MM.1S (cell line): ENCODE data around the gene ZNF561.
"Not testable (repeated sequence)": the region's sequence is repeated elsewhere in the genome, so short reads cannot be mapped to it uniquely, and the experiment has no call there.

ENCODE experiments used
- DNase-seq: peaks from one replicate; pipeline ENCODE4 v3.0.0-alpha.2; 2015
- H2AFZ ChIP-seq: fragments of 300-600 bp; sonication (generic); 2 replicates; pipeline ENCODE4 v1.6.0; 2016; ENCODE audit warnings: antibody characterized with exemption, low read length
- H3F3A ChIP-seq: fragments of 300-600 bp; sonication (generic); 2 replicates; pipeline ENCODE4 v1.6.1; 2016; ENCODE audit warnings: mild to moderate bottlenecking, antibody characterized with exemption, low read length, moderate library complexity, mixed read lengths; ENCODE audit not compliant: insufficient read depth
- H3K27ac ChIP-seq: fragments of 300-600 bp; sonication (generic); 2 replicates; pipeline ENCODE4 v1.5.1; 2016; ENCODE audit warnings: mild to moderate bottlenecking, low read length
- H3K27me3 ChIP-seq: fragments of 300-600 bp; sonication (generic); replicated peaks from 2 replicates; pipeline ENCODE4 v1.6.0; 2016; ENCODE audit warnings: low read length; ENCODE audit not compliant: insufficient read depth
- H3K36me3 ChIP-seq: fragments of 300-600 bp; sonication (generic); replicated peaks from 2 replicates; pipeline ENCODE4 v1.6.1; 2016; ENCODE audit warnings: mild to moderate bottlenecking, low read length, mixed read lengths; ENCODE audit not compliant: insufficient read depth
- H3K4me1 ChIP-seq: fragments of 300-600 bp; sonication (generic); 2 replicates; pipeline ENCODE4 v1.6.1; 2016; ENCODE audit warnings: low read length, mixed read lengths
- H3K4me2 ChIP-seq: fragments of 300-600 bp; sonication (generic); 2 replicates; pipeline ENCODE4 v1.6.0; 2016; ENCODE audit warnings: low read depth, low read length
- H3K4me3 ChIP-seq: fragments of 300-600 bp; sonication (generic); 2 replicates; pipeline ENCODE4 v1.5.1; 2016; ENCODE audit warnings: low read length, mixed read lengths
- H3K79me2 ChIP-seq: fragments of 300-600 bp; sonication (generic); 2 replicates; pipeline ENCODE4 v1.6.1; 2016; ENCODE audit warnings: mixed run types, low read length, mixed read lengths
- H3K9ac ChIP-seq: fragments of 300-600 bp; sonication (generic); 2 replicates; pipeline ENCODE4 v1.6.1; 2016; ENCODE audit warnings: low read length, mixed read lengths
- H3K9me2 ChIP-seq: fragments of 300-600 bp; sonication (generic); replicated peaks from 2 replicates; pipeline ENCODE4 v1.6.1; 2016; ENCODE audit warnings: mild to moderate bottlenecking, low read length, mixed read lengths; ENCODE audit not compliant: insufficient read depth
- H3K9me3 ChIP-seq: fragments of 300-600 bp; sonication (generic); replicated peaks from 2 replicates; pipeline ENCODE4 v1.6.1; 2016; ENCODE audit warnings: mild to moderate bottlenecking, low read length, mixed read lengths; ENCODE audit not compliant: insufficient read depth
- H4K20me1 ChIP-seq: fragments of 300-600 bp; sonication (generic); 2 replicates; pipeline ENCODE4 v1.6.1; 2016; ENCODE audit warnings: mild to moderate bottlenecking, low read length, moderate library complexity, mixed read lengths; ENCODE audit not compliant: insufficient read depth
- EZH2 ChIP-seq: fragments of 300-600 bp; sonication (generic); optimal IDR thresholded peaks from 2 replicates; pipeline ENCODE3; 2017; ENCODE audit warnings: low read depth, mild to moderate bottlenecking, antibody characterized with exemption, low read length, mixed read lengths
- EZH2phosphoT487 ChIP-seq: fragments of 300-600 bp; sonication (generic); IDR thresholded peaks from 2 replicates; pipeline ENCODE4 v1.6.1; 2018; ENCODE audit warnings: antibody characterized with exemption, low read length
- TF ChIP-seq, protein P1 (sequence below): fragments of 300-600 bp; sonication (generic); IDR thresholded peaks from 2 replicates; pipeline ENCODE4 v1.5.1; 2016; ENCODE audit warnings: antibody characterized with exemption, low read length, mixed read lengths

Gene ZNF561

DNA sequence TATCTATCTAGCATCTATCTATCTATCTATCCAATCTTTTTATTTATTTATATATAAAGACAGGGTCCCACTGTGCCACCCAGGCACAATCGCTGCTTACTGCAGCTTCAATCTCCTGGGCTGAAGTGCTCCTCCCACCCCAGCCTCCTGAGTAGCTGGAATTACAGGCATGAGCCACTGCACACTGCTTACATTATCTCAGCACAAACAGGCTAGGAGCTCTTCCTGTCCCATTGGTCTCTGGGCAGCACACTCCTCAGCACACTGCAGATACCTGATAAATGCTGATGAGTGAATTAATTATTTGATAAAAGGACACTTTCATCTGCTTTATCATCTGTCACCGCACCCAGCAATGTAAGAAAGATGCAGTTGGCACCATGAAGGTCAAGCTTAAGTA is 37.7 kb upstream of the ZNF561 start:
- Histone ChIP-seq H3K9me2 (no peaks in the 10 kb centered on the region), H3K9ac (no peak overlapping the region), H3K27me3 (no peaks in the 10 kb centered on the region), H3K4me1 (no peaks in the 10 kb centered on the region), H3K9me3 (no peaks in the 10 kb centered on the region), H4K20me1 (no peaks in the 10 kb centered on the region), H2AFZ (no peak overlapping the region), H3F3A (no peaks in the 10 kb centered on the region), H3K4me2 (no peak overlapping the region), H3K27ac (no peak overlapping the region), H3K79me2 (peaks cover 35% of the 10 kb centered on the region), H3K4me3 (no peak overlapping the region), H3K36me3 (peaks cover 2% of the 10 kb centered on the region; the same call in 1 of the 2 replicates)
- no peak for TF ChIP-seq EZH2
- no peak for TF ChIP-seq EZH2phosphoT487
- TF ChIP-seq, protein P1, sequence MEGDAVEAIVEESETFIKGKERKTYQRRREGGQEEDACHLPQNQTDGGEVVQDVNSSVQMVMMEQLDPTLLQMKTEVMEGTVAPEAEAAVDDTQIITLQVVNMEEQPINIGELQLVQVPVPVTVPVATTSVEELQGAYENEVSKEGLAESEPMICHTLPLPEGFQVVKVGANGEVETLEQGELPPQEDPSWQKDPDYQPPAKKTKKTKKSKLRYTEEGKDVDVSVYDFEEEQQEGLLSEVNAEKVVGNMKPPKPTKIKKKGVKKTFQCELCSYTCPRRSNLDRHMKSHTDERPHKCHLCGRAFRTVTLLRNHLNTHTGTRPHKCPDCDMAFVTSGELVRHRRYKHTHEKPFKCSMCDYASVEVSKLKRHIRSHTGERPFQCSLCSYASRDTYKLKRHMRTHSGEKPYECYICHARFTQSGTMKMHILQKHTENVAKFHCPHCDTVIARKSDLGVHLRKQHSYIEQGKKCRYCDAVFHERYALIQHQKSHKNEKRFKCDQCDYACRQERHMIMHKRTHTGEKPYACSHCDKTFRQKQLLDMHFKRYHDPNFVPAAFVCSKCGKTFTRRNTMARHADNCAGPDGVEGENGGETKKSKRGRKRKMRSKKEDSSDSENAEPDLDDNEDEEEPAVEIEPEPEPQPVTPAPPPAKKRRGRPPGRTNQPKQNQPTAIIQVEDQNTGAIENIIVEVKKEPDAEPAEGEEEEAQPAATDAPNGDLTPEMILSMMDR: no peak
- DNase-seq: no peak

DNA sequence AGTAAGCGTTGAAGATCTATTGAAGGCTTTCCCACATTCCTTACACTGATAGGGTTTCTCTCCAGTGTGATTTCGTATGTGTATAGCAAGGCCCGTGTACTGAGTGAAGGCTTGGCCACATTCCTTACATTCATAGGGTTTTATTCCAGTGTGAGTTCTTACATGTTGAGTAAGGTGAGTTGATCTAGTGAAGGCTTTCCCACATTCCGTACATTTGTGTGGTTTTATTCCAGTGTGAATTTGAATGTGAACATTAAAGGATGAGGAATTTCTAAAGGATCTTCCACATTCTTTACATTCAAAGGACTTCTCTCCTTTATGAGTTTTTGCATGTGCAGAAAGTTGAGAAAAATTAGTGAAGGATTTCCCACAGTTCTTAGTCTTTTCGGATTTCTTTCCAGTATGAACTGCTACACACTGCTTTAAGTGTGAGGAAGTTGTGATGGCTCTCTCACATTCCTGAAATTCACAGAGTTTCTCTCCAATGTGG is 32.1 kb upstream of the ZNF561 start:
- H3F3A ChIP-seq, H3K4me2 ChIP-seq, H3K79me2 ChIP-seq, DNase-seq, H2AFZ ChIP-seq, H3K9ac ChIP-seq, H3K36me3 ChIP-seq, H3K9me3 ChIP-seq, H3K4me1 ChIP-seq, H3K27me3 ChIP-seq, H4K20me1 ChIP-seq, H3K4me3 ChIP-seq, H3K27ac ChIP-seq, H3K9me2 ChIP-seq: not testable (repeated sequence)

DNA sequence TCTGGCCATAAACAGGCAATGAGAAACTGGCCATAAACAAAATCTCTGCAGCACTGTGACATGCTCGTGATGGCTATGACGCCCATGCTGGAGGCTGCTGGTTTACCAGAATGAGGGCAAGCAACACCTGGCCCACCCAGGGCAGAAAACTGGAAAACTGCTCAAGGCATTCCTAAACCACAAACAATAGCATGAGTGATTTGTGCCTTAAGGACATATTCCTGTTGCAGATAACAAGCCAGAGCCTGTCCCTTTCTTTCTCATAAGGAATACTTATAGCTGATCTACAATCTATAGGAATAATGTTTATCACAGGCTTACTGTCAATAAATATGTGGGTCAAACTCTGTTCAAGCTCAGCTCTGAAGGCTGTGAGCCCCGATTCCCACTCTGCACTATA is 30.4 kb upstream of the ZNF561 start:
- H3K79me2 ChIP-seq, DNase-seq, H3F3A ChIP-seq: not testable (repeated sequence)

DNA sequence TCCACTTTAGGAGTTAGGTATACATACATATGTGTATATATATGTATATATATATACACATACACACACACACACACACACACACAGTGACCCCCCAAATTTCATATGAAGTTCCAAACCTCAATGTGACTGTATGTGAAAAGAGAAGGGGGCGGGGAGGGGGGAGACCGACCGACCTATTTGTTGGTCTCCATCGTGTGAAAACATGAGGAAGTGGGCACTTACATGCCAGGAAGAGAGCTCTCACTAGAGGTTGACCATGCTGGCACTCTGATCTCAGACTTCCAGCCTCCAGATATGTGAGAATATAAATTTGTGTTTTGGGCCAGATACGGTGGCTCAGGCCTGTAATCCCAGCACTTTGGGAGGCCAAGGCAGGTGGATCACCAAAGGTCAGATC is 29.3 kb upstream of the ZNF561 start:
- Histone ChIP-seq H3K27ac (no peak overlapping the region), H3K27me3 (no peaks in the 10 kb centered on the region), H3K9ac (no peak overlapping the region), H3K4me3 (no peak overlapping the region), H3K4me2 (no peak overlapping the region), H3K9me3 (no peaks in the 10 kb centered on the region), H3K9me2 (no peaks in the 10 kb centered on the region), H3K4me1 (no peaks in the 10 kb centered on the region), H3K36me3 (peaks cover 7% of the 10 kb centered on the region), H4K20me1 (no peaks in the 10 kb centered on the region), H2AFZ (no peak overlapping the region), H3K79me2 (0 out of 2 replicates have a peak, but pooled peaks cover 5% of the 10 kb centered on the region), H3F3A (no peaks in the 10 kb centered on the region)
- no peak for DNase-seq
- TF ChIP-seq EZH2: no peak
- TF ChIP-seq, protein P1: no peak
- TF ChIP-seq EZH2phosphoT487: no peak

More for the DNA sequence above, 30.4 kb upstream of the ZNF561 start:
- not testable (repeated sequence) for H3K4me3 ChIP-seq, H3K4me1 ChIP-seq, H3K4me2 ChIP-seq, H3K27ac ChIP-seq, H3K36me3 ChIP-seq, H4K20me1 ChIP-seq, H3K27me3 ChIP-seq, H3K9me2 ChIP-seq, H3K9me3 ChIP-seq, H3K9ac ChIP-seq, H2AFZ ChIP-seq
